Measurements from ENCODE around the gene FGF12.

DNA sequence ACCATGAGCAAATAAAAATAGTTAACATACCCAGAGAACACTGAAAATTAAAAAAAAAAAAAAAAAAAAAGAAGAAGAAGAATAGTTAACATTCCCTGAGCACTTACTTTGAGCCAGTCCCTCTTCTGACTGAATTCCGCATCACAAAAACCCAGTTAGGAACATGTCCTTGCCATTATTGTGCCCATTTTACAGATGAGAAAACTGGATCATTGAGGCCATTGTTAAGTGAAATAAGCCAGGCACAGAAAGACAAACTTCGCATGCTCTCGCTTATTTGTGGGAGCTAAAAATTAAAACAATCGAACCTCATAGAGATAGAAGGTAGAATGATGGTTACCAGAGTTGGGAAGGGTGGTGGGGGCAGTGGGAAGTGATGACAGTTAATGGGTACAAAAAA, 119.5 kb downstream of the FGF12 start:
- TF ChIP-seq, protein P1, sequence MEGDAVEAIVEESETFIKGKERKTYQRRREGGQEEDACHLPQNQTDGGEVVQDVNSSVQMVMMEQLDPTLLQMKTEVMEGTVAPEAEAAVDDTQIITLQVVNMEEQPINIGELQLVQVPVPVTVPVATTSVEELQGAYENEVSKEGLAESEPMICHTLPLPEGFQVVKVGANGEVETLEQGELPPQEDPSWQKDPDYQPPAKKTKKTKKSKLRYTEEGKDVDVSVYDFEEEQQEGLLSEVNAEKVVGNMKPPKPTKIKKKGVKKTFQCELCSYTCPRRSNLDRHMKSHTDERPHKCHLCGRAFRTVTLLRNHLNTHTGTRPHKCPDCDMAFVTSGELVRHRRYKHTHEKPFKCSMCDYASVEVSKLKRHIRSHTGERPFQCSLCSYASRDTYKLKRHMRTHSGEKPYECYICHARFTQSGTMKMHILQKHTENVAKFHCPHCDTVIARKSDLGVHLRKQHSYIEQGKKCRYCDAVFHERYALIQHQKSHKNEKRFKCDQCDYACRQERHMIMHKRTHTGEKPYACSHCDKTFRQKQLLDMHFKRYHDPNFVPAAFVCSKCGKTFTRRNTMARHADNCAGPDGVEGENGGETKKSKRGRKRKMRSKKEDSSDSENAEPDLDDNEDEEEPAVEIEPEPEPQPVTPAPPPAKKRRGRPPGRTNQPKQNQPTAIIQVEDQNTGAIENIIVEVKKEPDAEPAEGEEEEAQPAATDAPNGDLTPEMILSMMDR (IDR thresholded peaks at IDR 0.05; ENCODE audit: low read length), result no peak
- TF ChIP-seq EZH2 (IDR thresholded peaks at IDR 0.05; ENCODE audit: borderline replicate concordance, low read length), result no peak
